ENCODE measurements around the gene PIP. TPM values are rescaled to one million over a fixed set of nuclear protein-coding genes. Genes with fewer than 3 reads are reported as not detected.

PIP gene
- total and polyA plus RNA-seq, 9 of the 15 experiments (the other 6 are each of a cell fraction or from before 2014, with no cell fraction given), result not detected

GRCh38 chr7:143177374-143178119 is 45.7 kb downstream of the PIP start (continued):
- TF ChIP-seq ZBTB11 (CRISPR knock-in tag; IDR thresholded peaks at IDR 0.05) (no peak), ZNF146 (CRISPR knock-in tag; IDR thresholded peaks at IDR 0.05; ENCODE audit: unreplicated experiment) (no peak), ZNF134 (CRISPR knock-in tag; conservative IDR thresholded peaks at IDR 0.05) (no peak), ZSCAN32 (CRISPR knock-in tag; IDR thresholded peaks at IDR 0.05) (no peak), DACH1 (IDR thresholded peaks at IDR 0.05; ENCODE audit: partially characterized antibody) (peak; percentile 92), ZC3H8 (IDR thresholded peaks at IDR 0.05) (no peak), CXXC5 (CRISPR knock-in tag; IDR thresholded peaks at IDR 0.05) (no peak), TBL1XR1 (IDR thresholded peaks at IDR 0.05; ENCODE audit: low read length in 2 of 2) (no peak), CBX5 (IDR thresholded peaks at IDR 0.05; ENCODE audit: borderline replicate concordance, low read depth) (peak; percentile 84; the same call in 1 of the 2 replicates), ZNF280A (IDR thresholded peaks at IDR 0.05; ENCODE audit: low read depth, partially characterized antibody) (peak; percentile 91), ETS2 (tag; IDR thresholded peaks at IDR 0.05; ENCODE audit: borderline replicate concordance, poor library complexity, severe bottlenecking) (no peak), GATAD2B (IDR thresholded peaks at IDR 0.05; ENCODE audit: borderline replicate concordance) (peak; percentile 53; the same call in 1 of the 2 replicates), ARID3B (CRISPR knock-in tag; IDR thresholded peaks at IDR 0.05; ENCODE audit: borderline replicate concordance) (no peak), ZNF561 (CRISPR knock-in tag; conservative IDR thresholded peaks at IDR 0.05) (peak; percentile 78; the same call in 1 of the 2 replicates)
